CD14-positive monocyte (primary cell): ENCODE measurements around the gene EOGT. TPM values are rescaled to one million over a fixed set of nuclear protein-coding genes. Genes with fewer than 3 reads are reported as not detected.

Experiments used
- DNase-seq, 3 donors: peaks; one replicate each; pipeline ENCODE4 v3.0.0-alpha.2; 2011 to 2022
- H2AFZ ChIP-seq: 2 replicates; pipeline ENCODE4 v1.6.0; 2012; ENCODE audit warnings: mild to moderate bottlenecking, low read depth, low read length, inconsistent platforms; ENCODE audit not compliant: insufficient read depth, poor library complexity, severe bottlenecking
- H3K27ac ChIP-seq, 2 donors: 1 replicate in 1 of 2; 2 replicates in 1 of 2; pipeline ENCODE4 v1.5.1; 2012 to 2013; ENCODE audit warnings: low read length in 2 of 2, control low read depth in 1 of 2, inconsistent platforms in 1 of 2, low read depth in 1 of 2, mild to moderate bottlenecking in 1 of 2
- H3K27me3 ChIP-seq, 2 donors: one replicate each; pipeline versions ENCODE4 v1.6.0 to v1.6.1; 2011 to 2013; ENCODE audit warnings: low read length in 2 of 2; ENCODE audit not compliant: control insufficient read depth in 2 of 2, insufficient read depth in 2 of 2
- H3K36me3 ChIP-seq, 2 donors: replicated peaks in 1 of 2; 1 replicate in 1 of 2; 2 replicates in 1 of 2; pipeline versions ENCODE4 v1.5.1 to v1.6.1; 2012 to 2013; ENCODE audit warnings: low read length in 2 of 2, control low read depth in 1 of 2, inconsistent platforms in 1 of 2, mild to moderate bottlenecking in 1 of 2; ENCODE audit not compliant: insufficient read depth in 2 of 2, control insufficient read depth in 1 of 2
- H3K4me1 ChIP-seq, 2 donors: 1 replicate in 1 of 2; 2 replicates in 1 of 2; pipeline versions ENCODE4 v1.5.1 to v1.6.1; 2012 to 2013; ENCODE audit warnings: low read length in 2 of 2, control low read depth in 1 of 2, inconsistent platforms in 1 of 2, mild to moderate bottlenecking in 1 of 2, moderate library complexity in 1 of 2; ENCODE audit not compliant: insufficient read depth in 2 of 2, control insufficient read depth in 1 of 2
- H3K4me2 ChIP-seq: replicated peaks from 2 replicates; pipeline ENCODE3; 2012; ENCODE audit warnings: low read length, moderate library complexity, mild to moderate bottlenecking; ENCODE audit not compliant: poor library complexity, severe bottlenecking; ENCODE audit errors: extremely low read depth
- H3K4me3 ChIP-seq, 3 experiments: fragments of 200-600 bp in 1 of 3; sonication (generic) in 1 of 3; replicated peaks in 1 of 3; 1 replicate in 2 of 3; 2 replicates in 1 of 3; pipeline ENCODE4 v1.5.1; 2011 to 2013; ENCODE audit warnings: low read length in 3 of 3, mild to moderate bottlenecking in 3 of 3, control low read depth in 2 of 3, low read depth in 2 of 3, inconsistent platforms in 1 of 3, moderate library complexity in 1 of 3
- H3K79me2 ChIP-seq: 2 replicates; pipeline ENCODE4 v1.6.0; 2012; ENCODE audit warnings: mild to moderate bottlenecking, control low read depth, inconsistent platforms, low read length, moderate library complexity; ENCODE audit not compliant: insufficient read depth
- H3K9ac ChIP-seq: 2 replicates; pipeline ENCODE4 v1.6.0; 2017; ENCODE audit warnings: low read length, mild to moderate bottlenecking; ENCODE audit not compliant: insufficient read depth, poor library complexity, severe bottlenecking
- H3K9me3 ChIP-seq, 2 donors: replicated peaks in 1 of 2; 1 replicate in 1 of 2; 2 replicates in 1 of 2; pipeline versions ENCODE4 v1.5.1 to v1.6.1; 2012 to 2013; ENCODE audit warnings: low read length in 2 of 2, control low read depth in 1 of 2; ENCODE audit not compliant: control insufficient read depth in 1 of 2, insufficient read depth in 1 of 2
- H4K20me1 ChIP-seq: 2 replicates; pipeline ENCODE4 v1.6.0; 2012; ENCODE audit warnings: mild to moderate bottlenecking, low read length, control low read depth, moderate library complexity; ENCODE audit not compliant: insufficient read depth
- H3K27ac Mint-ChIP-seq, 7 donors: one replicate each; pipeline ENCODE4 v1.8.0; 2020; ENCODE audit warnings: mild to moderate bottlenecking in 7 of 7, mixed read lengths in 7 of 7, moderate library complexity in 6 of 7, inconsistent platforms in 2 of 7
- H3K27me3 Mint-ChIP-seq, 3 donors: one replicate each; pipeline ENCODE4 v1.8.0; 2021 to 2022; ENCODE audit warnings: low read depth in 3 of 3, mild to moderate bottlenecking in 3 of 3, mixed read lengths in 3 of 3, moderate library complexity in 3 of 3, inconsistent platforms in 1 of 3
- H3K36me3 Mint-ChIP-seq, 2 donors: one replicate each; pipeline ENCODE4 v1.8.0; 2020; ENCODE audit warnings: mixed read lengths in 2 of 2, inconsistent platforms in 1 of 2, mild to moderate bottlenecking in 1 of 2
- H3K4me1 Mint-ChIP-seq: one replicate; pipeline ENCODE4 v1.8.0; 2020; ENCODE audit warnings: mild to moderate bottlenecking, mixed read lengths
- H3K4me3 Mint-ChIP-seq, 2 donors: one replicate each; pipeline ENCODE4 v1.8.0; 2020; ENCODE audit warnings: mild to moderate bottlenecking in 2 of 2, mixed read lengths in 2 of 2, moderate library complexity in 1 of 2
- H3K9me3 Mint-ChIP-seq, 7 donors: one replicate each; pipeline ENCODE4 v1.8.0; 2020 to 2022; ENCODE audit warnings: mixed read lengths in 7 of 7, mild to moderate bottlenecking in 6 of 7, moderate library complexity in 6 of 7, inconsistent platforms in 2 of 7
- WGBS: methylation state at CpG from one replicate; pipeline ENCODE4 v1.1.5; 2013; ENCODE audit warnings: missing lambda C conversion rate; ENCODE audit not compliant: insufficient coverage; 5-methylcytosine and 5-hydroxymethylcytosine counted together
- intact Hi-C, 2 donors: fragments of 100-400 bp; cut with micrococcal nuclease; formaldehyde crosslinking; loops; one replicate each; pipeline versions ENCODE4 v1.15.0 to v1.15.1; 2023
- polyA plus RNA-seq, 3 donors: library from polyadenylated mRNA; depleted of rRNA in 1 of 3; unstranded in 2 of 3; stranded (reverse) in 1 of 3; fragments of 300-500 nt in 2 of 3; fragments of >200 nt in 1 of 3; fragmentation: Illumina TruSeq in 2 of 3; gene quantifications; 1 replicate in 2 of 3; 2 replicates in 1 of 3; pipeline ENCODE4 v1.2.3, GENCODE V29; 2012 to 2021
- TF ChIP-seq, protein P1 (sequence below): fragments of 200-600 bp; IDR thresholded peaks from one replicate; pipeline ENCODE4 v1.8.0; 2022; ENCODE audit warnings: antibody characterized with exemption, mild to moderate bottlenecking

EOGT gene
- polyA plus RNA-seq, 3 donors: 3.7 to 8.1 (median 5.0) TPM

DNA sequence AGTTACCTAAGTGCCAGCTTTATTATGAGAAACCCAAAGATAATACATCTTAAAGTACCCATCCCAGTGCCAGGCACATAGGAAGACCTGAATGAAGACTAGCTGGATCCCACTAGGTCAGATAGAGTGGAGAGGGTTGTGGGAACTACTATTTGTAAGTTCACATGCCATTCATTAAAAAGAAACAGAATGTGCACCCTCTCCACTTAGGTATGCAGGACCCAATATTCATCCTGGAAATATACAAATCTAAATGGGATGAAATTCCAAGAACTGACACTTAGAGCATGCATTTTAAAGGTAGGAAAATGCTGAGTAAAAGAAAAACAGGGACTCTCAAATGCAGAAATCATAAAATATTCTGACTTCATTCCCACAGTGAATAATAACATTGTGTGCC is 14.3 kb downstream of the EOGT start:
- no peaks in the 10 kb centered on the region for H3K4me1 Mint-ChIP-seq
- no peak overlapping the region for H2AFZ ChIP-seq
- no peaks in the 10 kb centered on the region for H3K4me1 ChIP-seq
- intact Hi-C loops: no loop called here
- no peak overlapping the region for H3K4me2 ChIP-seq
- H3K36me3 ChIP-seq: peaks cover 17 to 48% of the 10 kb centered on the region in 2 donors
- H3K9me3 Mint-ChIP-seq: peaks cover 0 to 1% (median 0%) of the 10 kb centered on the region in 7 donors
- H3K27ac Mint-ChIP-seq: no peak overlapping the region
- H3K4me3 Mint-ChIP-seq: no peak overlapping the region
- no peak overlapping the region for H3K4me3 ChIP-seq
- no peak overlapping the region for H3K27ac ChIP-seq
- no peak overlapping the region for H3K9ac ChIP-seq
- no peaks in the 10 kb centered on the region for H3K27me3 ChIP-seq
- H3K9me3 ChIP-seq: no peaks in the 10 kb centered on the region
- peaks cover 48 to 54% of the 10 kb centered on the region in 2 donors for H3K36me3 Mint-ChIP-seq
- peaks cover 0 to 2% (median 1%) of the 10 kb centered on the region in 3 donors for H3K27me3 Mint-ChIP-seq
- TF ChIP-seq, protein P1, sequence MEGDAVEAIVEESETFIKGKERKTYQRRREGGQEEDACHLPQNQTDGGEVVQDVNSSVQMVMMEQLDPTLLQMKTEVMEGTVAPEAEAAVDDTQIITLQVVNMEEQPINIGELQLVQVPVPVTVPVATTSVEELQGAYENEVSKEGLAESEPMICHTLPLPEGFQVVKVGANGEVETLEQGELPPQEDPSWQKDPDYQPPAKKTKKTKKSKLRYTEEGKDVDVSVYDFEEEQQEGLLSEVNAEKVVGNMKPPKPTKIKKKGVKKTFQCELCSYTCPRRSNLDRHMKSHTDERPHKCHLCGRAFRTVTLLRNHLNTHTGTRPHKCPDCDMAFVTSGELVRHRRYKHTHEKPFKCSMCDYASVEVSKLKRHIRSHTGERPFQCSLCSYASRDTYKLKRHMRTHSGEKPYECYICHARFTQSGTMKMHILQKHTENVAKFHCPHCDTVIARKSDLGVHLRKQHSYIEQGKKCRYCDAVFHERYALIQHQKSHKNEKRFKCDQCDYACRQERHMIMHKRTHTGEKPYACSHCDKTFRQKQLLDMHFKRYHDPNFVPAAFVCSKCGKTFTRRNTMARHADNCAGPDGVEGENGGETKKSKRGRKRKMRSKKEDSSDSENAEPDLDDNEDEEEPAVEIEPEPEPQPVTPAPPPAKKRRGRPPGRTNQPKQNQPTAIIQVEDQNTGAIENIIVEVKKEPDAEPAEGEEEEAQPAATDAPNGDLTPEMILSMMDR: no peak
- H3K79me2 ChIP-seq: no peaks in the 10 kb centered on the region
- no peaks in the 10 kb centered on the region for H4K20me1 ChIP-seq
- DNase-seq: no peak

DNA sequence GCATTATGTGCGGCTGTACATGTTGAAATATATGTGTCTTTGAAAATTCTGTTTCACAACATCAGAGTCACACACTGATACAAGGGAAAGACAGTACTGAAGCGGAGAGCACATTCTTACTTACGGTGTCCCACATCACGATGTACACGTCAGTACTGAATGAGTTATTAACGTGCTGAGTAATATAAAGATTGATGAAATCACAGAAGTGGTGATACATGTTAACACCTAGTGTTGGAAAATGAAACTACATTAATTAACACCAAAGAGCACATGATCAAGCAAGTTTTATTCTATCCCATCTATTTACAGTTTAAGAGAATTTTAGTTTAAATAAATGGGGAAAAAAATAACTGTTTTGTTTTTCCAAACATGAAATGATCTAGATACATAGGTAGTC is 15.6 kb downstream of the EOGT start:
- Mint-ChIP-seq H3K27ac (no peak overlapping the region), H3K4me1 (no peaks in the 10 kb centered on the region), H3K36me3 (peaks cover 50 to 58% of the 10 kb centered on the region in 2 donors), H3K4me3 (no peak overlapping the region), H3K27me3 (peaks cover 0 to 2% (median under 1%) of the 10 kb centered on the region in 3 donors), H3K9me3 (peaks cover 0 to 3% (median 1%) of the 10 kb centered on the region in 7 donors)
- no peak for DNase-seq
- Histone ChIP-seq H3K9ac (no peak overlapping the region), H3K79me2 (no peaks in the 10 kb centered on the region), H3K27ac (no peak overlapping the region), H3K4me3 (no peak overlapping the region), H3K4me1 (no peaks in the 10 kb centered on the region), H3K36me3 (peaks cover 17 to 37% of the 10 kb centered on the region in 2 donors), H3K27me3 (no peaks in the 10 kb centered on the region), H2AFZ (no peak overlapping the region), H3K9me3 (no peaks in the 10 kb centered on the region), H3K4me2 (no peak overlapping the region), H4K20me1 (no peaks in the 10 kb centered on the region)
- intact Hi-C loops: no loop called here
- WGBS: no CpG with 5 or more reads among the region's 6 CpGs
- TF ChIP-seq, protein P1: peak; percentile 50
